ENCODE data around the gene CDKAL1.

DNA sequence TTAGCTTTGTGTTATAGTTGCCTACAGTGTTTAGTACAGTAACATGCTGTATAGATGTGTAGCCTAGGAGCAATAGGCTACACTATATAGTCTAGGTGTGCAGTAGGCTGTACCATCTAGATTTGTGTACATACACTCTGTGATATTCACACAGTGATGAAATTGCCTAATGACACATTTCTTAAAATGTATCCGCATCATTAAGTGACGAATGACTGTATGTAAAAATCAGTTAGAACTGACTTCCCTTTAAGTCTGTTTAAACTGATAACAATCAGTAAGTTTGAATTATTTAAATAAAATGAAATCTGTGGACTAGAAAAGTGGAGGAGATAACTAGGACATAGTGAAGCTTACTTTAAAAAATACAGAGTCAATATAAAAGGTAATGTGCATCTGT is 176.1 kb downstream of the CDKAL1 start:
- TF ChIP-seq, protein P1, sequence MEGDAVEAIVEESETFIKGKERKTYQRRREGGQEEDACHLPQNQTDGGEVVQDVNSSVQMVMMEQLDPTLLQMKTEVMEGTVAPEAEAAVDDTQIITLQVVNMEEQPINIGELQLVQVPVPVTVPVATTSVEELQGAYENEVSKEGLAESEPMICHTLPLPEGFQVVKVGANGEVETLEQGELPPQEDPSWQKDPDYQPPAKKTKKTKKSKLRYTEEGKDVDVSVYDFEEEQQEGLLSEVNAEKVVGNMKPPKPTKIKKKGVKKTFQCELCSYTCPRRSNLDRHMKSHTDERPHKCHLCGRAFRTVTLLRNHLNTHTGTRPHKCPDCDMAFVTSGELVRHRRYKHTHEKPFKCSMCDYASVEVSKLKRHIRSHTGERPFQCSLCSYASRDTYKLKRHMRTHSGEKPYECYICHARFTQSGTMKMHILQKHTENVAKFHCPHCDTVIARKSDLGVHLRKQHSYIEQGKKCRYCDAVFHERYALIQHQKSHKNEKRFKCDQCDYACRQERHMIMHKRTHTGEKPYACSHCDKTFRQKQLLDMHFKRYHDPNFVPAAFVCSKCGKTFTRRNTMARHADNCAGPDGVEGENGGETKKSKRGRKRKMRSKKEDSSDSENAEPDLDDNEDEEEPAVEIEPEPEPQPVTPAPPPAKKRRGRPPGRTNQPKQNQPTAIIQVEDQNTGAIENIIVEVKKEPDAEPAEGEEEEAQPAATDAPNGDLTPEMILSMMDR (IDR thresholded peaks at IDR 0.05): no peak
- TF ChIP-seq POLR2A (IDR thresholded peaks at IDR 0.05): no peak
- TF ChIP-seq POLR2AphosphoS5 (IDR thresholded peaks at IDR 0.05): no peak
